Measurements from ENCODE around the gene COQ3. TPM values are rescaled to one million over a fixed set of nuclear protein-coding genes. Genes with fewer than 3 reads are reported as not detected.

Gene COQ3
- total and polyA plus RNA-seq, 8 donors = 1.1 to 10.8 (median 3.7) TPM

DNA sequence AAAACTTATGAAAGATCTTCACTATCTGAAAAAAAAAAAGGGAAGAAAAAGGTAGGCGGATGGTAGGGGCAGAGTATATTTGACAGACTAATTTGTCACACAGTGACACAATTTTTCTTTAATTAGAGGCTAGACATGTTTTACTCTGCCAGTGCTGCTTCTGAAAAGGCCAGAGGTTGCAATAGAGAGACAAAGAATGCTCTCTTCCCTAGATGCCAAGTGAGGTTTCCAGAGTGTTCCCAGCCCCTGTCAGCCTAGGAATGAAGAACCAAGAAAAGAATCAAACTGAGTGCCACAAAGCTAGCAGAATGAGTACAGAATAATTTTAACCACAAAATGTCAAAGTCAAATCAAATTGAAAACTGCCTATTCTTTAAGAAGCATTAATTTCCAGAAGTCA is 18.1 kb upstream of the COQ3 start:
- FAIRE-seq (no peak), ATAC-seq (no peak), DNase-seq (no peak)
- H3K4me1 ChIP-seq = peaks cover 3 to 10% (median 7%) of the 10 kb centered on the region in 3 donors
- H3K4me3 ChIP-seq = no peak overlapping the region
- H3K27ac ChIP-seq = no peak overlapping the region
- H3K36me3 ChIP-seq = peaks cover 0 to 23% (median 11%) of the 10 kb centered on the region in 3 donors
- TF ChIP-seq, protein P1, sequence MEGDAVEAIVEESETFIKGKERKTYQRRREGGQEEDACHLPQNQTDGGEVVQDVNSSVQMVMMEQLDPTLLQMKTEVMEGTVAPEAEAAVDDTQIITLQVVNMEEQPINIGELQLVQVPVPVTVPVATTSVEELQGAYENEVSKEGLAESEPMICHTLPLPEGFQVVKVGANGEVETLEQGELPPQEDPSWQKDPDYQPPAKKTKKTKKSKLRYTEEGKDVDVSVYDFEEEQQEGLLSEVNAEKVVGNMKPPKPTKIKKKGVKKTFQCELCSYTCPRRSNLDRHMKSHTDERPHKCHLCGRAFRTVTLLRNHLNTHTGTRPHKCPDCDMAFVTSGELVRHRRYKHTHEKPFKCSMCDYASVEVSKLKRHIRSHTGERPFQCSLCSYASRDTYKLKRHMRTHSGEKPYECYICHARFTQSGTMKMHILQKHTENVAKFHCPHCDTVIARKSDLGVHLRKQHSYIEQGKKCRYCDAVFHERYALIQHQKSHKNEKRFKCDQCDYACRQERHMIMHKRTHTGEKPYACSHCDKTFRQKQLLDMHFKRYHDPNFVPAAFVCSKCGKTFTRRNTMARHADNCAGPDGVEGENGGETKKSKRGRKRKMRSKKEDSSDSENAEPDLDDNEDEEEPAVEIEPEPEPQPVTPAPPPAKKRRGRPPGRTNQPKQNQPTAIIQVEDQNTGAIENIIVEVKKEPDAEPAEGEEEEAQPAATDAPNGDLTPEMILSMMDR (IDR thresholded peaks at IDR 0.05) = no peak
- no peaks in the 10 kb centered on the region for H3K27me3 ChIP-seq
- intact Hi-C loops (cut with DNase I) = no loop called here
- no peaks in the 10 kb centered on the region for H3K9me3 ChIP-seq
- WGBS, 2 donors = 72 to 88% methylated on average over 1 of the region's 1 CpG

DNA sequence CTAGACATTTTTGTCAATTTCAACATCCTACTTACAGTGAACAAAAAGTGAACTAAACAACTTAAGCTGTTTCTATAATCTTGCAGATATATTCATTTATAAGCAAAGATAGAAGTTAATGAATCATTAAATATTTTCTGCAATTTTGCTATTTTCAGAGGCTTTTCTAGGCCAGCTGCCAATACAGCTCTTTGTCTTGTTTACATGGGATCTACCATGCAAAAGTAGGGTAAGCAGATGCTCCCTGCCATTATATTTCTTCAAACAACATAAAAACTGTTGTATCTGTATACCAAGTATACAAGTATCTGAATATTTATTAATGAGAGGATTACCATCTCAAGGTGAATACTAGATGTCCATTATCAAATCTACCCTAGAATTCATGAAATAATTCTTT is 15.7 kb upstream of the COQ3 start:
- H3K27me3 ChIP-seq = no peaks in the 10 kb centered on the region
- FAIRE-seq (no peak), ATAC-seq (no peak), DNase-seq (no peak)
- no peak overlapping the region for H3K4me3 ChIP-seq
- intact Hi-C loops (cut with DNase I) = no loop called here
- peaks cover 0 to under 1% (median 0%) of the 10 kb centered on the region in 3 donors for H3K4me1 ChIP-seq
- H3K9me3 ChIP-seq = no peaks in the 10 kb centered on the region
- no peak overlapping the region for H3K27ac ChIP-seq
- TF ChIP-seq, protein P1 (IDR thresholded peaks at IDR 0.05) = no peak
- peaks cover 0 to 47% (median 27%) of the 10 kb centered on the region in 3 donors for H3K36me3 ChIP-seq

DNA sequence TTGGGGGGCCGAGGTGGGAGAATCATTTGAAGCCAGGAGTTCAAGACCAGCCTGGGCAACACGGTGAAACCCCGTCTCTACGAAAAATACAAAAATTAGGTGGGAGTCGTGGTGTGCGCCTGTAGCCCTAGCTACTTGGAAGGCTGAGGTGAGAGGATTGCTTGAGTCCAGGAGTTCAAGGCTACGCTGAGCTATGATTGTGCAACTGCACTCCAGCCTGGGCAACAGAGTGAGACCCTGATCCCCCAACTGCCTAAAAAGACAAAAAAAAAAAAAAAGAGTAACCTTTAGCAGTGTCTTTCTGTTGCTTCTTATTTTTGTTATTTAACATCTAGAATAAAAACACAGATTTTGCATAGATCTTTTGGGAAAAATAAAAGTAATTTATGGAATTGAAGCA is 13.1 kb upstream of the COQ3 start:
- FAIRE-seq (no peak), ATAC-seq (no peak), DNase-seq (no peak)
- Histone ChIP-seq H3K9me3 (no peaks in the 10 kb centered on the region), H3K4me1 (no peaks in the 10 kb centered on the region), H3K27ac (no peak overlapping the region), H3K4me3 (no peak overlapping the region), H3K36me3 (peaks cover 0 to 72% (median 37%) of the 10 kb centered on the region in 3 donors), H3K27me3 (no peaks in the 10 kb centered on the region)
- TF ChIP-seq, protein P1 (IDR thresholded peaks at IDR 0.05) = no peak
- intact Hi-C loops (cut with DNase I) = no loop called here
- 82 to 83% methylated on average over 7 of the region's 7 CpGs for WGBS, 2 donors

DNA sequence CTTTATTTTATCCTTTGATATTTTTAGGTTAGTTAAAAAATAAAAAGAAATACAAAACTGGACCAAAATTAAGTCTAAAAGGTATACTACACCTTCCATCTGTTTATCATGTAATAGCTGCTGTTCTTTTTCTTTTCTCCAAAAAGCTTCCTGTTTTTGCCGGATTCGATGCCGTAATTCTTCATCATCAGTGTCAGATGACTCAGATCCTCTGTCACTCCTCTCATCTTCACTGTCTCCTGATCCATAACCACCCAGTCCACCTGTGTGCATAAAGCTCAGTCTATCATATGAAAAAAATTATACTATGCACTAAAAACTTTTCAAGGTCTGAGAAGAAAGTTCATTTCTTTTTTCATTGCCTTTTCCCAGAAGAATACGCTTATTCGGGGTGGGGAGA is 8.5 kb upstream of the COQ3 start:
- Histone ChIP-seq H3K36me3 (peaks cover 0 to 80% (median 50%) of the 10 kb centered on the region in 3 donors), H3K27ac (no peak overlapping the region), H3K4me1 (no peaks in the 10 kb centered on the region), H3K27me3 (no peaks in the 10 kb centered on the region), H3K9me3 (no peaks in the 10 kb centered on the region), H3K4me3 (no peak overlapping the region)
- 91 to 92% methylated on average over 5 of the region's 5 CpGs for WGBS, 2 donors
- intact Hi-C loops (cut with DNase I) = no loop called here
- no peak for DNase-seq
- TF ChIP-seq, protein P1 (IDR thresholded peaks at IDR 0.05) = no peak
- ATAC-seq = no peak
- no peak for FAIRE-seq

DNA sequence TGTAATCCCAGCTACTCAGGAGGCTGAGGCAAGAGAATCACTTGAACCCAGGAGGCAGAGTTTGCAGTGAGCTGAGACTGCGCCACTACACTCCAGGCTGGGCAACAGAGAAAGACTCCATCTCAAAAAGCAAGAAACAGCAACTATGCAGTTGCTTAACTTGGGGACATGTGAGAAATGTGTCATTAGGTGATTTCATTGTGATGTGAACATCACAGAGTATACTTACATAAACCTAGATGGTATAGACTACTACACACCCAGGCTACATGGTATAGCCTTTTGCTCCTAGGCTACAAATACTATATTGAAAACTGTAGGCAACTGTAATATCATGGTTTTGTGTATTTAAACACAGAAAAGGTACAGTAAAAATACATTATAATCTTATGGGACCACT is 3.3 kb upstream of the COQ3 start:
- no peak for ATAC-seq
- no peaks in the 10 kb centered on the region for H3K9me3 ChIP-seq
- FAIRE-seq = no peak
- DNase-seq = no peak
- H3K36me3 ChIP-seq = peaks cover 0 to 29% (median 21%) of the 10 kb centered on the region in 3 donors
- H3K4me3 ChIP-seq = no peak overlapping the region
- TF ChIP-seq, protein P1 (IDR thresholded peaks at IDR 0.05) = no peak
- 0 to 50% methylated on average over 1 of the region's 1 CpG for WGBS, 2 donors
- peaks cover 0 to 6% (median 0%) of the 10 kb centered on the region in 3 donors for H3K4me1 ChIP-seq
- H3K27ac ChIP-seq = no peak overlapping the region
- H3K27me3 ChIP-seq = no peaks in the 10 kb centered on the region
- intact Hi-C loops (cut with DNase I) = no loop called here
